Measurements from ENCODE around the gene PPT1.

Gene PPT1

DNA sequence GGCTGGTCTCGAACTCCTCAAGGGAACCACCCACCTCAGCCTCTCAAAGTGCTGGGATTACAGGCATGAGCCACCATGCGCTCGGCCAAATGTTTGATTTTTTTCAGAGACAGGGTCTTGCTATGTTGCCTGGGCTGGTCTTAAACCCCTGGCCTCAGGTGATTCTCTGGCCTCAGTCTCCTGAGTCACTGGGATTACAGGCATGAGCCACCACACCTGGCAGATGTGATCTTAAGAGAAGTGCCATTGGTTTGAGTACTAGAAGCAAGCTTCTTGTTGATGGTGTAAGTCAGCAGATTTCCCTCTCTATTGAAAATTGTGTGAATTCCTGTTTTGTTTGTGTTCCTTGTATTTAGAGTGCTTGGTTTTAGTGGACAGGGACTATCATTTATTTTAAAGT, 51.3 kb downstream of the PPT1 start:
- no peak overlapping the region for H3K4me3 ChIP-seq (ENCODE audit: low read depth, low read length)
- DNase-seq (ENCODE audit: low read depth) = no peak
- TF ChIP-seq, protein P1, sequence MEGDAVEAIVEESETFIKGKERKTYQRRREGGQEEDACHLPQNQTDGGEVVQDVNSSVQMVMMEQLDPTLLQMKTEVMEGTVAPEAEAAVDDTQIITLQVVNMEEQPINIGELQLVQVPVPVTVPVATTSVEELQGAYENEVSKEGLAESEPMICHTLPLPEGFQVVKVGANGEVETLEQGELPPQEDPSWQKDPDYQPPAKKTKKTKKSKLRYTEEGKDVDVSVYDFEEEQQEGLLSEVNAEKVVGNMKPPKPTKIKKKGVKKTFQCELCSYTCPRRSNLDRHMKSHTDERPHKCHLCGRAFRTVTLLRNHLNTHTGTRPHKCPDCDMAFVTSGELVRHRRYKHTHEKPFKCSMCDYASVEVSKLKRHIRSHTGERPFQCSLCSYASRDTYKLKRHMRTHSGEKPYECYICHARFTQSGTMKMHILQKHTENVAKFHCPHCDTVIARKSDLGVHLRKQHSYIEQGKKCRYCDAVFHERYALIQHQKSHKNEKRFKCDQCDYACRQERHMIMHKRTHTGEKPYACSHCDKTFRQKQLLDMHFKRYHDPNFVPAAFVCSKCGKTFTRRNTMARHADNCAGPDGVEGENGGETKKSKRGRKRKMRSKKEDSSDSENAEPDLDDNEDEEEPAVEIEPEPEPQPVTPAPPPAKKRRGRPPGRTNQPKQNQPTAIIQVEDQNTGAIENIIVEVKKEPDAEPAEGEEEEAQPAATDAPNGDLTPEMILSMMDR (IDR thresholded peaks at IDR 0.05; ENCODE audit: control insufficient read depth, extremely low read depth, insufficient read depth) = no peak

DNA sequence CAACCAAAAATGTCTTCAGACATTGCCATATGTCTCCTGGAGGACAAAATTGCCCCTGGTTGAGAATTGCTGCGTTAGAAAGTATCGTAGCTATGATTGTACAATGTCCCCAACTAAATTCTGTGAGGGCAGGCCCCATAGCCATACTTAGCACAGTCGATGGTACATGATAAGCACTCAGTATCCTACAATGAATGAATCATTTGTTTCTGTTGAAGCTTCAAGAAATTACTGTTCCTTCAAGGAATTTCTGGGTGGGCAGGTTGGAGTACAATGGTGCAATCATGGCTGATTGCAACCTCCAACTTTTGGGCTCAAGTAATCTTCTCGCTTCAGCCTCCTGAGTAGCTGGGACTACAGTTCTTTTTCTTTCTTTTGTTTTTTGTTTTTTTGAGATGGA, 51.9 kb downstream of the PPT1 start:
- no peak for DNase-seq (ENCODE audit: low read depth)
- H3K4me3 ChIP-seq (ENCODE audit: low read depth, low read length) = no peak overlapping the region
- TF ChIP-seq, protein P1 (IDR thresholded peaks at IDR 0.05; ENCODE audit: control insufficient read depth, extremely low read depth, insufficient read depth) = no peak

DNA sequence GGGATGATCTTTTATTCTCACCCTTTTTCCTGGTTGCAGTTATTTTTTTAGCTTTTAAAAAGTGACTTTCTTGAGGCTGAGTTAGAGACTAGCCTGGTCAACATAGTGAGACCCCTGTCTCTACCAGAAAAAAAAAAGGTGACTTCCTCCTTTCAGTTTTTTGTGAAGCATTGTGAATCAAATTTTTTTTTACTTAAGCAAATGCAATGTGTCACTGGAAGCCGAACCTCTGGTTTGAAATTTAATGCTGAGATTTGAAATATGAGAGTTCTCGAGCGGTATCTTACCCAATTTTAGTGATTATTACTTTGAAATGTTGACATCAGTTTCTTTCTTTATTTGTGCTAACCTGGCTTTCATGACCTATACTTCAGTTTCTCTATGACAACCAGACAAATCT, 52.9 kb downstream of the PPT1 start:
- DNase-seq (ENCODE audit: low read depth) = no peak
- H3K4me3 ChIP-seq (ENCODE audit: low read depth, low read length) = no peak overlapping the region
- TF ChIP-seq, protein P1 (IDR thresholded peaks at IDR 0.05; ENCODE audit: control insufficient read depth, extremely low read depth, insufficient read depth) = no peak

DNA sequence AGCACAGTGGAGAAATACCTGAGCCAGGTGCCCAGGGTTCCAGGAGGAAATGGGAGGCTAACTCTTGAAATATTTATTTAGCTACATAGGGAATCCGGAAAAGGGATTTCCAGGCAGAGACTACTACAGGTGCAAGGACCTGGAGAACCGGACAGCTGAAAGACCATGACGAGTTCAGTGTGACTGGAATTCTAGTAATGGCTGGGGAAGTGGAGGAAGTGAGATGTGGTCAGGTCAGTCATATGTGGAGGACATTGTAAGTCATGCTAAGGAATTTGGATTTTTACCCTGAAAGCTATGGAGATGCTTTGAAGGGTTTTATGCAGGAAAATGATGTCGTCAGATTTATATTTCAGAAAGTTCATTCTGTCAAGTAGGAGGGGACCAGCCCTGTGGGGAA, 54.7 kb downstream of the PPT1 start:
- H3K4me3 ChIP-seq (ENCODE audit: low read depth, low read length) = no peak overlapping the region; the same call in 1 of the 2 replicates
- DNase-seq (ENCODE audit: low read depth) = no peak
- TF ChIP-seq, protein P1 (IDR thresholded peaks at IDR 0.05; ENCODE audit: control insufficient read depth, extremely low read depth, insufficient read depth) = no peak

DNA sequence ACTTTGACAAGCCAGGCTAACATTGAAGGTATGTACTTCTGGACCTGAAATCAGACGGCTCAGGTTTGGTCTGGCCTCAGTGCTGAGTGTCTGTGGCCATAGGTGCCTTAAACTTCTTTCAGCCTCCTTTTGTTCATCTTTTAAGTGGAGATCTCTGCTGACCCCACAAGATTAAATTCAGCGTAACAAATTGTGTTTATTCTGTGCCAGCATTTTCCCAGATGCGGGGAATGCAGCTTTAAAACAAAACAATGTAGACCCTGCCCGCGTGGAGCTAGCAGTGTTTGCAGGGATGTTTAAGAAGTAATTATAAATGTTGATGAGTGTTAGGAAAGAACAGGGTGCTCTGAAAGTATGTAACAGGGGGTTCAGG, 55.6 kb downstream of the PPT1 start:
- DNase-seq (ENCODE audit: low read depth) = no peak
- H3K4me3 ChIP-seq (ENCODE audit: low read depth, low read length) = peak overlapping the region; percentile 97
- TF ChIP-seq, protein P1 (IDR thresholded peaks at IDR 0.05; ENCODE audit: control insufficient read depth, extremely low read depth, insufficient read depth) = no peak

DNA sequence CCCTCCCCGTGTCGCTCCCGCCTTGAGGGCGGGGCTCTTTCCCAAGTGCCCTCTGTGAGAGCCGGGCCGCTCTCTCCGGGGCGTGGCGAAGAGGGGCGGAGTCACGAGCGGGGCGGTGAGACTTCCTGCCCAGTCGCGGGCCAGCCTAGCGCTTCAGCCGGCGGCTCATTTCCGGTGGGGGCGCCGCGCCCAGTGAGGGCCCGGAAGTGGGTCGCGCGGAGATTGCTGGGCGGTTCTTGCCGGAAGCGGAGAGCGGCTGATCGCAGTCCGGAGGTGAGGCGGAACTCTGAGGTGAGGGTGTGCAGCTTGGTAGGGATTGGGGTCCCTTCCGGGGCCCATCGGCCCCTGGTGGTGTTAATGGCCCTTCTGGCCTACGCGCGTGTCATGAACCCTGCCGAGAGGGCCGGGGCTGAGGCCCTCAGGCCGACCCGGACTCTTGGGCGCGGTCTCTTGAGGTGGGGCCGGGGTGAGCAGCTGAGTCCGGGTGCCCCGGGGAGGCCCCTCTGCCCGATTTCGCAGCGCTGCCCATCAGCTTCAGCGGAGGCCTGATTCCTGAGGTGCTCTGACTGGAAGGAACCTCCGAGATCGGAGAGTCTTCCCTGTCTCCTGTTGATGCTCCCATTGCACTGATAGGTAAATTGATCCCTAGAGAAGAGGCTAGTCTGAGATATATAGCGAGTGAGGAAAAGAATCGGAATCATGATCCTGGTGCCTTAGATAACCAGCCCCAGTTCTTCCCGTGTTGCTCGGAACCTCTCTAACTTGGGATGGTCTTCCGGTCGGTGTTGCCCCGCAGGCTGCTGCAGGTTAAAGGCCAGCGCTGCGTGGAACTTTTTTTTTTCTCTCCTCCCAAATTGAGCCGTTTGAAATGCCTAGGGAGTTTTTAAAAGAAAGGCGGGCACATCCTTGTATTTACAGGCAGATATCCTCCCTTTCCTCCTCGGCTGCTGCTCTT, 56.3 kb downstream of the PPT1 start, which contains the start of gene CAP1:
CAP1 (plus strand) TSS at position 219 of the 955 bp plus-strand sequence. CDS start 18,618 bp downstream, outside the sequence.
- peak within 1 kb of the TSS; percentile 97 for H3K4me3 ChIP-seq (ENCODE audit: low read depth, low read length)
- peak; percentile 93 for DNase-seq (ENCODE audit: low read depth)
- TF ChIP-seq, protein P1 (IDR thresholded peaks at IDR 0.05; ENCODE audit: control insufficient read depth, extremely low read depth, insufficient read depth) = no peak

Measured in LNCaP clone FGC (cell line).